OCI-LY1 (cell line): Measurements from ENCODE around the gene DPP9.
"Not testable (repeated sequence)": the region's sequence is repeated elsewhere in the genome, so short reads cannot be mapped to it uniquely, and the experiment has no call there.

Source experiments
- H2AFZ ChIP-seq: fragments of 200-600 bp; sonication (generic), shearing (Covaris generic); 2 replicates; pipeline ENCODE4 v1.6.0; 2014; ENCODE audit warnings: antibody characterized with exemption, mild to moderate bottlenecking, low read length
- H3F3A ChIP-seq: fragments of 200-600 bp; sonication (generic), shearing (Covaris generic); 2 replicates; pipeline ENCODE4 v1.6.0; 2014; ENCODE audit warnings: mild to moderate bottlenecking, antibody characterized with exemption, low read length, moderate library complexity; ENCODE audit not compliant: insufficient read depth
- H3K27ac ChIP-seq: fragments of 200-600 bp; sonication (generic); 2 replicates; pipeline ENCODE4 v1.5.1; 2014; ENCODE audit warnings: low read length, mixed run types, mild to moderate bottlenecking, low read depth; ENCODE audit not compliant: poor library complexity, severe bottlenecking
- H3K27me3 ChIP-seq: fragments of 200-600 bp; sonication (generic); 2 replicates; pipeline ENCODE4 v1.6.0; 2014; ENCODE audit warnings: antibody characterized with exemption, mild to moderate bottlenecking, low read length, moderate library complexity; ENCODE audit not compliant: insufficient read depth
- H3K36me3 ChIP-seq: fragments of 200-600 bp; sonication (generic); 2 replicates; pipeline ENCODE4 v1.6.1; 2014; ENCODE audit warnings: mild to moderate bottlenecking, antibody characterized with exemption, low read length, moderate library complexity, mixed read lengths; ENCODE audit not compliant: insufficient read depth
- H3K4me1 ChIP-seq: fragments of 200-600 bp; sonication (generic); 2 replicates; pipeline ENCODE4 v1.5.1; 2014; ENCODE audit warnings: mild to moderate bottlenecking, low read length, moderate library complexity; ENCODE audit not compliant: insufficient read depth, severe bottlenecking
- H3K4me2 ChIP-seq: fragments of 200-600 bp; sonication (generic), shearing (Covaris generic); 2 replicates; pipeline ENCODE4 v1.6.1; 2014; ENCODE audit warnings: low read length
- H3K4me3 ChIP-seq: fragments of 200-600 bp; sonication (generic); 2 replicates; pipeline ENCODE4 v1.5.1; 2014; ENCODE audit warnings: low read length, low read depth, mild to moderate bottlenecking, mixed read lengths; ENCODE audit not compliant: poor library complexity, severe bottlenecking
- H3K79me2 ChIP-seq: fragments of 200-600 bp; shearing (Covaris generic); 2 replicates; pipeline ENCODE4 v1.6.1; 2016; ENCODE audit warnings: mixed run types, low read length, mixed read lengths; ENCODE audit not compliant: insufficient read depth
- H3K9ac ChIP-seq: fragments of 200-600 bp; sonication (generic), shearing (Covaris generic); 2 replicates; pipeline ENCODE4 v1.6.1; 2014; ENCODE audit warnings: mild to moderate bottlenecking, low read length, mixed read lengths
- H3K9me2 ChIP-seq: fragments of 200-600 bp; sonication (generic), shearing (Covaris generic); 2 replicates; pipeline ENCODE4 v1.6.1; 2014; ENCODE audit warnings: low read depth, mild to moderate bottlenecking, low read length, mixed read lengths
- H3K9me3 ChIP-seq: fragments of 200-600 bp; shearing (Covaris generic); 2 replicates; pipeline ENCODE4 v1.6.1; 2014; ENCODE audit warnings: low read length, mixed read lengths
- H4K20me1 ChIP-seq: fragments of 200-600 bp; sonication (generic), shearing (Covaris generic); 2 replicates; pipeline ENCODE4 v1.6.0; 2016; ENCODE audit warnings: mild to moderate bottlenecking, low read length; ENCODE audit not compliant: insufficient read depth
- CTCF ChIP-seq: fragments of 200-600 bp; sonication (generic), shearing (Covaris generic); IDR thresholded peaks from 2 replicates; pipeline ENCODE4 v1.5.1; 2017; ENCODE audit warnings: mild to moderate bottlenecking, antibody characterized with exemption, low read length, moderate library complexity, mixed read lengths
- EZH2 ChIP-seq: fragments of 200-600 bp; sonication (generic), shearing (Covaris generic); IDR thresholded peaks from 2 replicates; pipeline ENCODE4 v1.8.0; 2017; ENCODE audit warnings: borderline replicate concordance, mixed run types, mild to moderate bottlenecking, antibody characterized with exemption, low read length, moderate library complexity, mixed read lengths

Gene DPP9

GRCh38 chr19:4684312-4685095 lies 39.1 kb downstream of the DPP9 start:
- no peaks in the 10 kb centered on the region for H3K79me2 ChIP-seq
- H3K27ac ChIP-seq = no peak overlapping the region
- H3K9me2 ChIP-seq = no peaks in the 10 kb centered on the region
- H3K4me3 ChIP-seq = no peak overlapping the region
- H3K27me3 ChIP-seq = no peaks in the 10 kb centered on the region
- H4K20me1 ChIP-seq = no peaks in the 10 kb centered on the region
- H3K9me3 ChIP-seq = no peaks in the 10 kb centered on the region
- no peaks in the 10 kb centered on the region for H3K4me1 ChIP-seq
- H3K4me2 ChIP-seq = no peak overlapping the region
- TF ChIP-seq CTCF = no peak
- TF ChIP-seq EZH2 = no peak
- H3K9ac ChIP-seq = no peak overlapping the region
- H2AFZ ChIP-seq = no peak overlapping the region
- H3F3A ChIP-seq = no peaks in the 10 kb centered on the region
- peaks cover 18% of the 10 kb centered on the region for H3K36me3 ChIP-seq

GRCh38 chr19:4682417-4683200 lies 41.0 kb downstream of the DPP9 start:
- no peak overlapping the region for H3K27ac ChIP-seq
- H3K79me2 ChIP-seq = no peaks in the 10 kb centered on the region
- no peak overlapping the region for H2AFZ ChIP-seq
- no peaks in the 10 kb centered on the region for H3K4me1 ChIP-seq
- peaks cover 11% of the 10 kb centered on the region for H3K36me3 ChIP-seq
- no peak for TF ChIP-seq CTCF
- no peak for TF ChIP-seq EZH2
- no peaks in the 10 kb centered on the region for H3F3A ChIP-seq
- H3K9ac ChIP-seq = no peak overlapping the region
- H3K4me3 ChIP-seq = no peak overlapping the region
- no peaks in the 10 kb centered on the region for H3K27me3 ChIP-seq
- H3K4me2 ChIP-seq = no peak overlapping the region
- no peaks in the 10 kb centered on the region for H3K9me3 ChIP-seq
- H4K20me1 ChIP-seq = no peaks in the 10 kb centered on the region
- no peaks in the 10 kb centered on the region for H3K9me2 ChIP-seq

- H3K79me2 ChIP-seq, H4K20me1 ChIP-seq, H3K27ac ChIP-seq, H3K4me2 ChIP-seq, H3K9me2 ChIP-seq, H2AFZ ChIP-seq, H3K27me3 ChIP-seq, H3K9ac ChIP-seq, H3K4me1 ChIP-seq, H3F3A ChIP-seq, H3K9me3 ChIP-seq, H3K4me3 ChIP-seq: not testable (repeated sequence)
- peaks cover 11% of the 10 kb centered on the region for H3K36me3 ChIP-seq
These were observed 43.6 kb downstream of the DPP9 start for GRCh38 chr19:4680021-4680420.
